HepG2 (cell line): ENCODE results near the gene COL4A6. TPM values are rescaled to one million over a fixed set of nuclear protein-coding genes. Genes with fewer than 3 reads are reported as not detected.

Source experiments
- ATAC-seq: fragments of 200-7000 bp; cut with Tn5 transposase; 3 replicates; pipeline ENCODE4 v1.9.1; 2020; ENCODE audit warnings: mild to moderate bottlenecking, moderate library complexity
- BruUV-seq: library from RNA; stranded (reverse); fragments of 400-500 nt; replicated peaks from 2 replicates; lab custom pipeline; 2021; lab: Mats Ljungman, UMichigan
- CTCF ChIA-PET: fragments of 300-600 bp; formaldehyde crosslinking; extraction: SDS; loops from one replicate; lab custom pipeline; 2021; ENCODE audit warnings: low total read pairs, inconsistent platforms, low intra/inter-chr PET ratio; lab: Yijun Ruan, JAX
- POLR2A ChIA-PET: fragments of 350-600 bp; sonication (Branson Sonifier 250); formaldehyde crosslinking; loops from one replicate; lab custom pipeline; 2020; ENCODE audit warnings: antibody characterized with exemption, inconsistent platforms; lab: Yijun Ruan, JAX
- DNase-seq: peaks from one replicate; pipeline ENCODE4 v3.0.0-alpha.2; 2015; ENCODE audit warnings: low spot score
- FAIRE-seq: peaks from 3 replicates; lab custom pipeline; 2011; peaks lifted over from hg19 to GRCh38; lab: Jason Lieb, UNC
- H2AFZ ChIP-seq: one replicate; pipeline ENCODE4 v1.6.1; 2011; ENCODE audit warnings: low read length, inconsistent platforms
- H3K27ac ChIP-seq: fragments of 300-600 bp; 3 replicates; pipeline ENCODE4 v1.8.0; 2011; ENCODE audit warnings: mixed run types, mild to moderate bottlenecking, mixed read lengths, low read length, inconsistent platforms; ENCODE audit not compliant: insufficient read depth; ENCODE audit errors: extremely low read length
- H3K27me3 ChIP-seq, 2 experiments: fragments of 200-600 bp in 1 of 2; 2 replicates in 1 of 2; 3 replicates in 1 of 2; pipeline versions ENCODE4 v1.6.0 to v1.8.0; 2011; ENCODE audit warnings: low read length in 2 of 2, mild to moderate bottlenecking in 2 of 2, moderate library complexity in 2 of 2, inconsistent platforms in 1 of 2; ENCODE audit not compliant: insufficient read depth in 2 of 2, control insufficient read depth in 1 of 2
- H3K36me3 ChIP-seq, 2 experiments: fragments of 200-600 bp in 1 of 2; replicated peaks in 1 of 2; 2 replicates in 1 of 2; 3 replicates in 1 of 2; pipeline versions ENCODE4 v1.5.1 to v1.8.0; 2011; ENCODE audit warnings: low read length in 2 of 2, inconsistent platforms in 1 of 2; ENCODE audit not compliant: insufficient read depth in 2 of 2, control insufficient read depth in 1 of 2
- H3K4me1 ChIP-seq: 2 replicates; pipeline ENCODE4 v1.5.1; 2012; ENCODE audit warnings: low read length, inconsistent platforms; ENCODE audit not compliant: insufficient read depth
- H3K4me2 ChIP-seq: 2 replicates; pipeline ENCODE4 v1.6.0; 2011; ENCODE audit warnings: low read depth, low read length, inconsistent platforms
- H3K4me3 ChIP-seq, 3 experiments: fragments of 200-600 bp in 1 of 3; sonication (generic), shearing (Covaris generic) in 1 of 3; replicated peaks in 1 of 3; 2 replicates each; pipeline ENCODE4 v1.5.1; 2011 to 2016; ENCODE audit warnings: low read length in 3 of 3, inconsistent platforms in 2 of 3, low read depth in 2 of 3, mild to moderate bottlenecking in 2 of 3, control low read depth in 1 of 3, mixed read lengths in 1 of 3; ENCODE audit not compliant: insufficient read depth in 1 of 3
- H3K79me2 ChIP-seq: one replicate; pipeline ENCODE4 v1.6.1; 2011; ENCODE audit warnings: low read length, inconsistent platforms; ENCODE audit not compliant: insufficient read depth
- H3K9ac ChIP-seq: 2 replicates; pipeline ENCODE4 v1.6.0; 2011; ENCODE audit warnings: mild to moderate bottlenecking, low read depth, low read length, inconsistent platforms; ENCODE audit not compliant: insufficient read depth
- H3K9me3 ChIP-seq: 2 replicates; pipeline ENCODE4 v1.5.1; 2012; ENCODE audit warnings: mild to moderate bottlenecking, low read length
- H4K20me1 ChIP-seq: 2 replicates; pipeline ENCODE4 v1.6.0; 2011; ENCODE audit warnings: inconsistent platforms, mild to moderate bottlenecking, low read length, moderate library complexity; ENCODE audit not compliant: insufficient read depth
- EP300 ChIP-seq, 3 experiments: sonication (generic) in 1 of 3; formaldehyde crosslinking in 1 of 3; IDR thresholded peaks; 2 replicates each; pipeline versions ENCODE4 v1.5.1 to v1.6.1; 2011 to 2020; ENCODE audit warnings: low read depth in 2 of 3, low read length in 2 of 3, borderline replicate concordance in 1 of 3, improper control_type of control experiment in 1 of 3, mild to moderate bottlenecking in 1 of 3, missing genetic modification reagents in 1 of 3, moderate library complexity in 1 of 3
- EZH2 ChIP-seq: conservative IDR thresholded peaks from 2 replicates; pipeline ENCODE4 v1.6.1; 2012; ENCODE audit warnings: mild to moderate bottlenecking, low read depth, low read length, moderate library complexity
- MYPOP ChIP-seq: sonication (generic); formaldehyde crosslinking; IDR thresholded peaks from 2 replicates; pipeline ENCODE4 v1.8.1; 2023; ENCODE audit warnings: mild to moderate bottlenecking, moderate library complexity, missing genetic modification reagents
- PITX1 ChIP-seq: sonication (generic); formaldehyde crosslinking; IDR thresholded peaks from 2 replicates; pipeline ENCODE4 v1.5.1; 2020; ENCODE audit warnings: mild to moderate bottlenecking, missing genetic modification reagents
- SNAPC5 ChIP-seq: sonication (generic); formaldehyde crosslinking; IDR thresholded peaks from 2 replicates; pipeline ENCODE4 v1.8.1; 2023; ENCODE audit warnings: mild to moderate bottlenecking, missing genetic modification reagents, borderline replicate concordance
- THAP7 ChIP-seq: sonication (generic); formaldehyde crosslinking; IDR thresholded peaks from 2 replicates; pipeline ENCODE4 v1.8.1; 2023; ENCODE audit warnings: mild to moderate bottlenecking, missing genetic modification reagents
- ZNF10 ChIP-seq: sonication (generic); formaldehyde crosslinking; IDR thresholded peaks from 2 replicates; pipeline ENCODE4 v1.4.0; 2020; ENCODE audit warnings: mild to moderate bottlenecking, low read depth, missing genetic modification reagents, borderline replicate concordance
- ZNF629 ChIP-seq: sonication (generic); formaldehyde crosslinking; conservative IDR thresholded peaks from 2 replicates; pipeline ENCODE4 v1.5.0; 2020; ENCODE audit warnings: missing genetic modification reagents
- WGBS: methylation state at CpG from one replicate; pipeline ENCODE4 v1.1.6; 2017; ENCODE audit warnings: low lambda C conversion rate; 5-methylcytosine and 5-hydroxymethylcytosine counted together
- in situ Hi-C: cut with HindIII; loops from 2 replicates; pipeline ENCODE4 v1.10.0; 2017; ENCODE audit warnings: low pct_unique_long_range_greater_than_20kb; ENCODE audit not compliant: extremely low pct_ligation_motif_present
- intact Hi-C: fragments of 100-400 bp; cut with micrococcal nuclease; formaldehyde crosslinking; loops from one replicate; pipeline ENCODE4 v1.10.0; 2022; ENCODE audit not compliant: unreplicated experiment
- polyA plus RNA-seq, 8 experiments: library from polyadenylated mRNA; depleted of rRNA in 3 of 8; stranded (reverse) in 7 of 8; unstranded in 1 of 8; fragments of >200 nt; fragmentation: Illumina TruSeq in 4 of 8; extraction: Trizol in 4 of 8; gene quantifications; 2 replicates each; pipeline versions ENCODE4 v1.2.1 to v1.2.3, GENCODE V29; 2011 to 2016; ENCODE audit warnings: low read depth in 4 of 8, missing spikeins in 1 of 8, mixed read lengths in 1 of 8; ENCODE audit not compliant: insufficient read depth in 1 of 8
- total RNA-seq, 5 experiments: library from RNA; depleted of rRNA; stranded (reverse); fragments of >200 nt; fragmentation: Illumina TruSeq; extraction: Trizol; gene quantifications; 2 replicates each; pipeline ENCODE4 v1.2.3, GENCODE V29; 2016; ENCODE audit warnings: low read depth in 1 of 5
- TF ChIP-seq, protein P1 (sequence below): sonication (generic); formaldehyde crosslinking; IDR thresholded peaks from 2 replicates; pipeline ENCODE4 v1.4.0; 2020; ENCODE audit warnings: missing genetic modification reagents

COL4A6 gene
- total and polyA plus RNA-seq, 2 of the 13 experiments (the other 11 are each of a cell fraction or from before 2014, with no cell fraction given): 4.5 to 8.2 TPM

DNA sequence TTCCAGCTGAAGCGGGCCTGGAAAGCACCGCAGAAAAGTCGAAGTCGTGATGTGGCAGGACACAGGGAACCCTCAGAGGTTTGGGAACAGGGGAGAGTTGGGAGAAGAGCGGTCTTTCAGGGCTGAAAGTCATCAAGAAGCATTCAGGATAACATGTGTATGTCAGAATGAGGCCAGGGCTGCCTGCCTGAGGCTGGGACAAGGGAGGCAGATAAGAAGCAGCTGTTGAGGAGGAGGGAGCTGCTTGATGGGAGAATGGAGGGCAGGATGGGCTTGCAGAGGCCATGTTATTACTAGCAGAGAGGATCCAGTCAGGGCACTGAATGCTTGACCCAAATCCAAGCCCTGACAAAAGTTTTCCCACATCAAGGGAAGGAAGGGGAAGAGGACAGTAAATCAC lies 214.6 kb downstream of the COL4A6 start:
- WGBS: 78% methylated on average over 5 of the region's 5 CpGs
- Histone ChIP-seq H3K4me2 (no peak overlapping the region), H3K4me3 (no peak overlapping the region), H3K79me2 (no peaks in the 10 kb centered on the region), H3K36me3 (no peaks in the 10 kb centered on the region), H4K20me1 (no peaks in the 10 kb centered on the region), H3K27me3 (no peaks in the 10 kb centered on the region), H3K27ac (no peak overlapping the region), H3K9ac (no peak overlapping the region), H2AFZ (no peak overlapping the region), H3K9me3 (no peaks in the 10 kb centered on the region), H3K4me1 (no peaks in the 10 kb centered on the region)
- FAIRE-seq: no peak
- in situ Hi-C loops: loop anchor here (5.0 to 10.0 kb wide), 2 partner anchors 79 to 311 kb away; no protein-coding TSS in a partner anchor
- no TSS peak for BruUV-seq
- no peak for ATAC-seq
- CTCF ChIA-PET: no interaction called here
- TF ChIP-seq ZNF629 (CRISPR knock-in tag) (no peak), THAP7 (CRISPR knock-in tag) (no peak), SNAPC5 (CRISPR knock-in tag) (no peak), PITX1 (CRISPR knock-in tag) (no peak), ZNF10 (no peak), EP300 (IDR thresholded peaks at IDR 0.05; ENCODE audit: low read depth in 2 of 2, low read length in 2 of 2) (no peak), EP300 (CRISPR knock-in tag; IDR thresholded peaks at IDR 0.05; ENCODE audit: borderline replicate concordance) (no peak), MYPOP (no peak), EZH2 (no peak)
- TF ChIP-seq, protein P1, sequence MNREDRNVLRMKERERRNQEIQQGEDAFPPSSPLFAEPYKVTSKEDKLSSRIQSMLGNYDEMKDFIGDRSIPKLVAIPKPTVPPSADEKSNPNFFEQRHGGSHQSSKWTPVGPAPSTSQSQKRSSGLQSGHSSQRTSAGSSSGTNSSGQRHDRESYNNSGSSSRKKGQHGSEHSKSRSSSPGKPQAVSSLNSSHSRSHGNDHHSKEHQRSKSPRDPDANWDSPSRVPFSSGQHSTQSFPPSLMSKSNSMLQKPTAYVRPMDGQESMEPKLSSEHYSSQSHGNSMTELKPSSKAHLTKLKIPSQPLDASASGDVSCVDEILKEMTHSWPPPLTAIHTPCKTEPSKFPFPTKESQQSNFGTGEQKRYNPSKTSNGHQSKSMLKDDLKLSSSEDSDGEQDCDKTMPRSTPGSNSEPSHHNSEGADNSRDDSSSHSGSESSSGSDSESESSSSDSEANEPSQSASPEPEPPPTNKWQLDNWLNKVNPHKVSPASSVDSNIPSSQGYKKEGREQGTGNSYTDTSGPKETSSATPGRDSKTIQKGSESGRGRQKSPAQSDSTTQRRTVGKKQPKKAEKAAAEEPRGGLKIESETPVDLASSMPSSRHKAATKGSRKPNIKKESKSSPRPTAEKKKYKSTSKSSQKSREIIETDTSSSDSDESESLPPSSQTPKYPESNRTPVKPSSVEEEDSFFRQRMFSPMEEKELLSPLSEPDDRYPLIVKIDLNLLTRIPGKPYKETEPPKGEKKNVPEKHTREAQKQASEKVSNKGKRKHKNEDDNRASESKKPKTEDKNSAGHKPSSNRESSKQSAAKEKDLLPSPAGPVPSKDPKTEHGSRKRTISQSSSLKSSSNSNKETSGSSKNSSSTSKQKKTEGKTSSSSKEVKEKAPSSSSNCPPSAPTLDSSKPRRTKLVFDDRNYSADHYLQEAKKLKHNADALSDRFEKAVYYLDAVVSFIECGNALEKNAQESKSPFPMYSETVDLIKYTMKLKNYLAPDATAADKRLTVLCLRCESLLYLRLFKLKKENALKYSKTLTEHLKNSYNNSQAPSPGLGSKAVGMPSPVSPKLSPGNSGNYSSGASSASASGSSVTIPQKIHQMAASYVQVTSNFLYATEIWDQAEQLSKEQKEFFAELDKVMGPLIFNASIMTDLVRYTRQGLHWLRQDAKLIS (CRISPR knock-in tag): no peak
- intact Hi-C loops: no loop called here
- POLR2A ChIA-PET: no interaction called here
- no peak for DNase-seq
